ENCODE results near the gene KIAA0825. TPM values are rescaled to one million over a fixed set of nuclear protein-coding genes. Genes with fewer than 3 reads are reported as not detected.
A peak's percentile ranks its signal among the peaks of the same experiment; 100 is the strongest.

The KIAA0825 gene
- total RNA-seq, 1 donor: 9.5 TPM

- no peak overlapping the region for H3K4me3 ChIP-seq (ENCODE audit: low read depth, low read length)
- DNase-seq (ENCODE audit: low read depth): no peak
- no peak for TF ChIP-seq CTCF (IDR thresholded peaks at IDR 0.05; ENCODE audit: insufficient read depth, low read depth, low read length)
Observed at GRCh38 chr5:94538260-94538659, 80.1 kb downstream of the KIAA0825 start.

GRCh38 chr5:94526706-94527105 is 91.7 kb downstream of the KIAA0825 start:
- TF ChIP-seq CTCF (IDR thresholded peaks at IDR 0.05; ENCODE audit: insufficient read depth, low read depth, low read length): no peak
- no peak for DNase-seq (ENCODE audit: low read depth)
- H3K4me3 ChIP-seq (ENCODE audit: low read depth, low read length): no peak overlapping the region

GRCh38 chr5:94524841-94525697 is 93.3 kb downstream of the KIAA0825 start:
- TF ChIP-seq CTCF (IDR thresholded peaks at IDR 0.05; ENCODE audit: insufficient read depth, low read depth, low read length): peak; percentile 56
- peak; percentile 39 for DNase-seq (ENCODE audit: low read depth)

GRCh38 chr5:94523018-94523417 is 95.4 kb downstream of the KIAA0825 start:
- no peak for TF ChIP-seq CTCF (IDR thresholded peaks at IDR 0.05; ENCODE audit: insufficient read depth, low read depth, low read length)
- DNase-seq (ENCODE audit: low read depth): no peak
- no peak overlapping the region for H3K4me3 ChIP-seq (ENCODE audit: low read depth, low read length)

More at GRCh38 chr5:94524841-94525697, 93.3 kb downstream of the KIAA0825 start:
- H3K4me3 ChIP-seq (ENCODE audit: low read depth, low read length): no peak overlapping the region

GRCh38 chr5:94522117-94522516 is 96.3 kb downstream of the KIAA0825 start:
- DNase-seq (ENCODE audit: low read depth): no peak
- TF ChIP-seq CTCF (IDR thresholded peaks at IDR 0.05; ENCODE audit: insufficient read depth, low read depth, low read length): no peak
- H3K4me3 ChIP-seq (ENCODE audit: low read depth, low read length): no peak overlapping the region

- DNase-seq (ENCODE audit: low read depth): no peak
- no peak overlapping the region for H3K4me3 ChIP-seq (ENCODE audit: low read depth, low read length)
- no peak for TF ChIP-seq CTCF (IDR thresholded peaks at IDR 0.05; ENCODE audit: insufficient read depth, low read depth, low read length)
Observed at GRCh38 chr5:94517490-94518488, 100.6 kb downstream of the KIAA0825 start.

All from fibroblast of villous mesenchyme (primary cell).